ENCODE data around the gene DPF1. TPM values are rescaled to one million over a fixed set of nuclear protein-coding genes. Genes with fewer than 3 reads are reported as not detected.

The DPF1 gene
- total and polyA plus RNA-seq, 10 of the 15 experiments (the other 5 are each of a cell fraction or from before 2014, with no cell fraction given), result 0.11 to 4.3 (median 2.4) TPM

GRCh38 chr19:38228005-38228377 is 4.0 kb upstream of the DPF1 start:
- RAD21 ChIA-PET (ENCODE audit: unreplicated experiment), result interaction anchor here (3.1 kb wide), 1 partner anchor 326 kb away, joined by 16 read pairs; no protein-coding TSS in a partner anchor
- intact Hi-C loops (cut with micrococcal nuclease; ENCODE audit: unreplicated experiment), result loop anchor here (5.0 kb wide), 1 partner anchor 331 kb away; no protein-coding TSS in a partner anchor
- BruUV-seq (replicated peaks), result no TSS peak
- 15% methylated on average over 11 of the region's 16 CpGs for WGBS (ENCODE audit: insufficient coverage, insufficient replicate concordance, low lambda C conversion rate, missing lambda C conversion rate)
- Histone ChIP-seq H2AFZ (ENCODE audit: control insufficient read depth, low read depth, low read length) (no peak overlapping the region), H3K4me1 (ENCODE audit: control insufficient read depth, insufficient read depth, low read length) (0 out of 2 replicates have a peak, but pooled peaks cover 4% of the 10 kb centered on the region), H3K27me3 (replicated peaks in 1 of 2; ENCODE audit: control insufficient read depth in 2 of 2, insufficient read depth in 2 of 2, low read length in 1 of 2) (peaks cover 8% of the 10 kb centered on the region in 2 experiments; a peak in 3 of 4 replicates), H3K9me3 (replicated peaks; ENCODE audit: control insufficient read depth, insufficient read depth, low read length) (no peaks in the 10 kb centered on the region), H3K36me3 (ENCODE audit: control insufficient read depth in 2 of 2, insufficient read depth in 2 of 2, low read length in 1 of 2) (no peaks in the 10 kb centered on the region), H3K9ac (ENCODE audit: control insufficient read depth, insufficient read depth, low read length) (no peak overlapping the region), H3K79me2 (ENCODE audit: control insufficient read depth, insufficient read depth, low read length) (no peaks in the 10 kb centered on the region), H3K27ac (ENCODE audit: control insufficient read depth, insufficient read depth) (no peak overlapping the region), H4K20me1 (ENCODE audit: control insufficient read depth, insufficient read depth) (no peaks in the 10 kb centered on the region), H3K4me3 (no peak overlapping the region), H3K4me2 (ENCODE audit: control insufficient read depth, insufficient read depth) (no peak overlapping the region)
- in situ Hi-C loops (cut with MboI), result no loop called here
- SMC1A ChIA-PET (ENCODE audit: uncharacterized antibody, unreplicated experiment), result no interaction called here
- CTCF ChIA-PET, result interaction anchor here (0.6 to 4.1 kb wide), 4 partner anchors 11 to 325 kb away, joined by 3 to 80 read pairs (median 4); partner anchors contain the start of genes SIPA1L3 and WDR87
- FAIRE-seq, result no peak
- POLR2A ChIA-PET, result no interaction called here
- DNase-seq (ENCODE audit: low read depth, low spot score), result no peak
- no peak for ATAC-seq
- TF ChIP-seq RAD51 (IDR thresholded peaks at IDR 0.05) (no peak), JUNB (IDR thresholded peaks at IDR 0.05) (no peak), ZSCAN29 (IDR thresholded peaks at IDR 0.05) (no peak), ZZZ3 (IDR thresholded peaks at IDR 0.05; ENCODE audit: control insufficient read depth, insufficient read length, low read depth) (no peak), BCLAF1 (IDR thresholded peaks at IDR 0.05) (no peak), CHD2 (IDR thresholded peaks at IDR 0.05; ENCODE audit: borderline replicate concordance, low read depth, low read length) (no peak), ZNF24 (IDR thresholded peaks at IDR 0.05) (no peak), ZNF592 (IDR thresholded peaks at IDR 0.05) (no peak), ATF7 (IDR thresholded peaks at IDR 0.05; ENCODE audit: low read depth) (no peak), USF1 (IDR thresholded peaks at IDR 0.05; ENCODE audit: borderline replicate concordance, extremely low read length, insufficient read depth, low read depth, low read length) (no peak), EP300 (IDR thresholded peaks at IDR 0.05; ENCODE audit: borderline replicate concordance in 1 of 2, control insufficient read depth in 1 of 2, low read depth in 2 of 2, low read length in 2 of 2) (no peak), SIX5 (IDR thresholded peaks at IDR 0.05; ENCODE audit: low read depth, low read length, severe bottlenecking) (no peak), FOS (IDR thresholded peaks at IDR 0.05; ENCODE audit: borderline replicate concordance, extremely low read depth, insufficient read length) (no peak), YBX1 (IDR thresholded peaks at IDR 0.05) (no peak)
